ENCODE measurements around the gene FAM32A.

The FAM32A gene

GRCh38 chr19:16188521-16188920, 3.3 kb downstream of the FAM32A start:
- Mint-ChIP-seq H3K9me3 (no peaks in the 10 kb centered on the region), H3K4me3 (no peak overlapping the region), H3K27ac (no peak overlapping the region)

GRCh38 chr19:16190198-16190597, 5.0 kb downstream of the FAM32A start:
- Mint-ChIP-seq H3K4me3 (no peak overlapping the region), H3K27ac (no peak overlapping the region), H3K27me3 (no peaks in the 10 kb centered on the region), H3K4me1 (peaks cover 31% of the 10 kb centered on the region), H3K36me3 (peaks cover 52% of the 10 kb centered on the region), H3K9me3 (no peaks in the 10 kb centered on the region)
- ATAC-seq: no peak

More at GRCh38 chr19:16188521-16188920, 3.3 kb downstream of the FAM32A start:
- no peak for ATAC-seq
- H3K4me1 Mint-ChIP-seq: peaks cover 36% of the 10 kb centered on the region
- peaks cover 53% of the 10 kb centered on the region for H3K36me3 Mint-ChIP-seq
- H3K27me3 Mint-ChIP-seq: no peaks in the 10 kb centered on the region

GRCh38 chr19:16190736-16191135, 5.5 kb downstream of the FAM32A start:
- Mint-ChIP-seq H3K36me3 (peaks cover 46% of the 10 kb centered on the region), H3K27ac (no peak overlapping the region), H3K4me1 (peaks cover 25% of the 10 kb centered on the region), H3K27me3 (no peaks in the 10 kb centered on the region), H3K4me3 (no peak overlapping the region), H3K9me3 (no peaks in the 10 kb centered on the region)
- ATAC-seq: no peak

GRCh38 chr19:16191216-16191908, 6.2 kb downstream of the FAM32A start:
- Mint-ChIP-seq H3K36me3 (peaks cover 46% of the 10 kb centered on the region), H3K27me3 (no peaks in the 10 kb centered on the region), H3K27ac (no peak overlapping the region), H3K4me3 (no peak overlapping the region), H3K4me1 (peaks cover 22% of the 10 kb centered on the region), H3K9me3 (no peaks in the 10 kb centered on the region)
- no peak for ATAC-seq

GRCh38 chr19:16193466-16193865, 8.3 kb downstream of the FAM32A start:
- Mint-ChIP-seq H3K4me3 (no peak overlapping the region), H3K36me3 (peaks cover 33% of the 10 kb centered on the region)

GRCh38 chr19:16197188-16197621, 12.0 kb downstream of the FAM32A start:
- peak overlapping the region; percentile 95 for H3K27ac Mint-ChIP-seq
- H3K4me3 Mint-ChIP-seq: peak overlapping the region; percentile 95
- H3K9me3 Mint-ChIP-seq: no peaks in the 10 kb centered on the region
- no peaks in the 10 kb centered on the region for H3K27me3 Mint-ChIP-seq
- H3K4me1 Mint-ChIP-seq: peaks cover 46% of the 10 kb centered on the region
- ATAC-seq: no peak
- H3K36me3 Mint-ChIP-seq: peaks cover 15% of the 10 kb centered on the region

More at GRCh38 chr19:16193466-16193865, 8.3 kb downstream of the FAM32A start:
- peaks cover 18% of the 10 kb centered on the region for H3K4me1 Mint-ChIP-seq
- ATAC-seq: no peak
- no peak overlapping the region for H3K27ac Mint-ChIP-seq
- H3K27me3 Mint-ChIP-seq: no peaks in the 10 kb centered on the region
- no peaks in the 10 kb centered on the region for H3K9me3 Mint-ChIP-seq

- ATAC-seq: peak; percentile 97
- no peaks in the 10 kb centered on the region for H3K9me3 Mint-ChIP-seq
- H3K27me3 Mint-ChIP-seq: no peaks in the 10 kb centered on the region
- peak within 1 kb of the TSS; percentile 95 for H3K27ac Mint-ChIP-seq
- H3K36me3 Mint-ChIP-seq: peaks cover 20% of the 10 kb centered on the region
- peaks cover 52% of the 10 kb centered on the region for H3K4me1 Mint-ChIP-seq
- peak within 1 kb of the TSS; percentile 95 for H3K4me3 Mint-ChIP-seq
These were observed 12.6 kb downstream of the FAM32A start, which contains the start of gene AP1M1 for GRCh38 chr19:16197622-16198369. Gene AP1M1 (plus strand): TSS chr19:16197911. CDS start chr19:16198027, 116 bp downstream.

- H3K9me3 Mint-ChIP-seq: no peaks in the 10 kb centered on the region
- H3K36me3 Mint-ChIP-seq: peaks cover 26% of the 10 kb centered on the region
- H3K27me3 Mint-ChIP-seq: no peaks in the 10 kb centered on the region
- H3K27ac Mint-ChIP-seq: peak overlapping the region; percentile 95
- peak overlapping the region; percentile 95 for H3K4me3 Mint-ChIP-seq
- peak; percentile 1 for ATAC-seq
- H3K4me1 Mint-ChIP-seq: peaks cover 57% of the 10 kb centered on the region
These were observed 13.1 kb downstream of the FAM32A start for GRCh38 chr19:16198370-16198651.

- Mint-ChIP-seq H3K4me3 (no peak overlapping the region), H3K27ac (peak overlapping the region; percentile 95), H3K36me3 (peaks cover 32% of the 10 kb centered on the region), H3K4me1 (peaks cover 65% of the 10 kb centered on the region), H3K9me3 (no peaks in the 10 kb centered on the region), H3K27me3 (no peaks in the 10 kb centered on the region)
- no peak for ATAC-seq
These were observed 14.2 kb downstream of the FAM32A start for GRCh38 chr19:16199275-16199932.

- H3K9me3 Mint-ChIP-seq: no peaks in the 10 kb centered on the region
- peaks cover 32% of the 10 kb centered on the region for H3K36me3 Mint-ChIP-seq
- peak overlapping the region; percentile 95 for H3K27ac Mint-ChIP-seq
- H3K27me3 Mint-ChIP-seq: no peaks in the 10 kb centered on the region
- H3K4me3 Mint-ChIP-seq: peak overlapping the region; percentile 17
- H3K4me1 Mint-ChIP-seq: peaks cover 65% of the 10 kb centered on the region
- ATAC-seq: no peak
These were observed 15.1 kb downstream of the FAM32A start for GRCh38 chr19:16200038-16201010.

- no peak for ATAC-seq
- no peaks in the 10 kb centered on the region for H3K9me3 Mint-ChIP-seq
- H3K36me3 Mint-ChIP-seq: peaks cover 34% of the 10 kb centered on the region
- peak overlapping the region; percentile 95 for H3K27ac Mint-ChIP-seq
- no peaks in the 10 kb centered on the region for H3K27me3 Mint-ChIP-seq
- H3K4me1 Mint-ChIP-seq: peaks cover 65% of the 10 kb centered on the region
- no peak overlapping the region for H3K4me3 Mint-ChIP-seq
These were observed 15.8 kb downstream of the FAM32A start for GRCh38 chr19:16201011-16201391.

- Mint-ChIP-seq H3K27me3 (no peaks in the 10 kb centered on the region), H3K9me3 (no peaks in the 10 kb centered on the region), H3K4me1 (peaks cover 60% of the 10 kb centered on the region), H3K4me3 (peak overlapping the region; percentile 59), H3K27ac (peak overlapping the region; percentile 95), H3K36me3 (peaks cover 48% of the 10 kb centered on the region)
- ATAC-seq: peak; percentile 52
These were observed 17.4 kb downstream of the FAM32A start for GRCh38 chr19:16202320-16203255.

- peaks cover 56% of the 10 kb centered on the region for H3K4me1 Mint-ChIP-seq
- no peaks in the 10 kb centered on the region for H3K27me3 Mint-ChIP-seq
- H3K4me3 Mint-ChIP-seq: peak overlapping the region; percentile 59
- H3K36me3 Mint-ChIP-seq: peaks cover 54% of the 10 kb centered on the region
- no peaks in the 10 kb centered on the region for H3K9me3 Mint-ChIP-seq
- no peak for ATAC-seq
- peak overlapping the region; percentile 95 for H3K27ac Mint-ChIP-seq
These were observed 18.2 kb downstream of the FAM32A start for GRCh38 chr19:16203256-16204004.

Measured in stimulated activated memory B cell treated with anti-CD40 and anti-IgM and Interleukin-4, amounts not matched to agents 10 μg/mL and 1 μg/mL and 100 μg/mL, for 72 hours (primary cell).